Activated T-cell treated with anti-CD3 and anti-CD28 coated beads for 48 hours (primary cell): Measurements from ENCODE around the gene CNTNAP5.

Source experiments
- DNase-seq: peaks from one replicate; pipeline ENCODE4 v3.0.0-alpha.2; 2020; ENCODE audit warnings: low read depth

CNTNAP5 gene

DNA sequence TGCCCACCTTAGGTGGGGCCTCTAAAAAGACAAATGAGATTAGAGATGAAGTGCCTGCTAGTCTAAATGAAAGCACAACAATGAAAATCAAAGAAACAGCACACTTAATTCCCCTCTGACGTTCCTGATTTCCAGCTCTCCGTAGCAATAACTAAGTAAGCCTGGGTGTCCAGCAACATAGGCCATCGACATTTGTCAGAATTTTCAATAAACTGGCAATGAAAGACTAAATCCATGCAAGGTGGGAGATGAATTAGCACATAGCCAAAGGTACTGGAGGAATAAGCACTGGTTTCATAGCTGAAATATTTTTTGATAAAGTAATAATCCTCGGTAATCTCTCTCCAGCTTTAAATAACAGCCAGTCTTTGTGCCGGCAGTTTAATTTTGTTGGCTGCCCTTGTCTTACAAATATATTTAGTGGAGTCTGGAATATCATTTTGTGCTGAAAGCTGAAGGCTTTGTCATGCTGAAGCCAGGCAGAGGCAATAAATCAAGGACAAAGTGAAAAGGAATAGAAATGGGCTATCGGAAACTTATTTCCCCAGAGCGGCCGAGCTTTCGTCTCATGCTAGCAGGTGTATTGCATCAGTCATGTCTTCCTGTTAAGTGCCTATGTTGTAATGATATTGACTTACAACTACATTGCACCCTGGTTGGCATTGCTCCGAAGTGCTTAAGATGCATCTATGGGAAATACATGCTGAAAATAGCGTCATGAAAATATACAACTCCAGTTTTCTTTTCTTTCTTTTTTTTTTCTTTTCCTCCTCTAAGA, 790.1 kb downstream of the CNTNAP5 start:
- no peak for DNase-seq

DNA sequence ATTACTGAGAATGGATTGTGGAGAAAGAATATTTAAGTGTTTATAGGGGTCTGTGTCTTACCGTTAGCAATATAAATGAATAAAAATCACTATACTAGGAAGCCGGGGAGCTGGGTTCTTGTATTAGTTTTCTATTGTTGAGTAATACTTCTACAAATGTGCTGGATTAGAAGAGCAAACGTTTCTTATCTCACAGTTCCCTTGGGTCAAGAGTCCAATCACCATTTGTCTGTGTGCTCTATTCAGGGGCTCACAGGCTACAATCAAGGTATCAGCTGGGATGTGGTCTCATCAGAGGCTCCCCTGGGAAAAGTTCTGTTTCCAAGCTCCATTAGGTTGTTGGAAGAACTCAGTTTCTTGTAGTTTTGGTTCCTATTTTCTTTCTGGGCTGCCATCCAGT, 790.9 kb downstream of the CNTNAP5 start:
- no peak for DNase-seq

DNA sequence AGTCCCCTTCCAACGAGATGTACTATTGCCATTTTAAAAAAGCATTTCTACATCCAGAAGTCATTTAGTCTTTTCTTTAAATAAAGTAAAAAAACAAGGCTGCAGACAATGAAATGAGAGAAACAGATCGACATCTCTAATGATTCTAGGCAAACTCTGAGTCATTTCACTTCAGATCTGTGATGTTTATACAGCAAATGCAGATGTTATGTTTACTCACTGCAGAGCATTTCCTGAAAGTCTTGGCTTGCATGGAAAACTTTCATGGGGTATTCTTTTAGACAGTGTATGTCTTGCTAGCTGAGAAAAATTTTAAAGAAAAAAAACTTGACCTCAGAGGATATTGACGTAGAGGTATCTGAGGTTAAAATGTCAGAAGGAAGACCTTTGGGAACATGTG, 797.4 kb downstream of the CNTNAP5 start:
- no peak for DNase-seq

DNA sequence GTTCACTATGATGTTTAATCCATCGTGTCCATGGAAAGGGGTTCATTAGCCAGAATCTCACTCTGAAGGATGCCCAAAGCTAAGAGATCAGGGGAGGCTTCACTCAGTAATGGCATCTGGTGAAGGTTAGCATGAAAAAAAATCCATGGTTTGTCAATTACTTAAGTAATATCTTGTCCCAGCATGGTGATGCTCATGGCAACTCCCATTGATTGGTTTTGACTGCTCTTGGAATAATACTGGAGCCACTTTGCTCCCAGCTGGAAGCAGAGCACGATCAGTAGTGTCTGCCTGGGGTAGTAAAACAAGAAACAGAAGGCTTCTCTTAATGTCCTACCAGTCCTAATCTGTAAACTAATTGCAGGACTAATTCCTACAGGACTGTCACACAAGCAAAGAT, 799.4 kb downstream of the CNTNAP5 start:
- DNase-seq: no peak

DNA sequence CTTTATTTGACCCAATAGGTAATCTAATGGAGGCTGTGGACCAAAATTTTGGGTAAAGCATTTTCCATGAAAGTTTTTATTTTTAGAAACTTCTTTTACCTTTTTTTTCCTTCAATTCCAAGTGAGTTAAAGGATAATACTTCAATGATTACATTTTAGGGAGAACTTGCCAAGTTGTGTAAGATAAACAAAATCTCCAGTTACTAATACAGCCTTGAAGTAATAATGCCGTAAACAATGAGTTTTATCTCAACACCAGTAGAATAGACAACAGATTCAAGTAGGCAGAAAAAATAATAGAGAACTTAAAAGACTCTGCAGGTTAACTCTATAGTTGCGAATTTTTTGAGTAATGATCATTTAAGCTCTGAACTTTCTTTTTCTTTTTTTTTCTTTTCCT, 807.4 kb downstream of the CNTNAP5 start:
- DNase-seq: no peak

DNA sequence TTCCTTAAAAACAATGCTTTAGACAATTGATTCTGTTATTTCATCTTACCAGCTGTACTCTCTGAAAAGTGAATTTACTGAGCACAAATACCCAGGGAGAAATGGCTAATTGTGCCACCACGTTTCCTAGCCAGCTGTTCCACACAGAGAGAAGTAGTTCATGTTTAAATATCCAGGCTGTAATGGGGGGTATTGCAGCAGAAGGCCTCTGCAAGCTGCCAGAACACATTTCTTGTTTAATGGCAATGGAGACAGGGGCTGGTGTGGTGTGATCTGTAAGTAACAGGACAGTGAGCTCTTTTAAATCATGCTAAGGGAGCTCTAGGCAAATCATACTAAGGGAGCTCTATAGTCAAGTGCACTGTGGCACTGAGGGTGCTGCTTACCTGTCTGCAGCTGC, 809.2 kb downstream of the CNTNAP5 start:
- no peak for DNase-seq

DNA sequence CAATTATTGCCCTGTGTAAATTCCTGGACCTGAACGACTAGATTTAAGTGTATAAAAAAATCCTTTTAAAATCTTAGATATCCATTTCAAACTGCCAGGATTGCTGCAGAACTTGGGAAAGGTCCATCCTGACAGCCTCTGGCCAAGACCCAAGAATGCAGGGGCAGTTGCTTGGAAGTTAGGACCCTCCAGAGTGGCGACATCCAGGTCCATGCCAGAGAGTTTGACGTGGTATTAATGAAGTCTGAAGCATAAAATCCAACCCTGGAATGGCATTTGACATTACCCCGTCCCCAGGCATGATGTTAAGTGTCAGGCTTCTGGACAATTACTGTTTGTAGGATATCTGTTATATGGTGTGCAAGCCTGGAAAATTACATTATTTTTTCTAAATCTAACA, 810.2 kb downstream of the CNTNAP5 start:
- DNase-seq: no peak

DNA sequence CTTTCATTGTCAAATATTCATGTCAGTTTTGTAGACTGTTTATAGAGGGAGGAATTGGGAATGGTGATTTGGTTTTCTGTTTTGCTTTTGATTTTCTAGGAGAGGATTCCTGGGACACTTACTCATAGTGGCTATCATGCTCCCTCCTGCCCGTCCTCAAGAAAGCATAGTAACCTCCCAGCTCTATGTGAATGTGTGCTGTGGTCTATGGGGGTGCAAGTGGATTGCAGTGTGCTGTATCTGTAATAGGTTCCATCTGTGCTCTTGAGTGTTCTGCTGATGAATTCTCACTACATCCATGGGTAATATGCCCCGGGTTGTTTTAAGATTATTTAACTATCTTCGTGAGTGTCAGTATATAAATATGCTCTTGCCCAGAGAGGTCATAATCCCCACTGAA, 811.3 kb downstream of the CNTNAP5 start:
- DNase-seq: no peak

DNA sequence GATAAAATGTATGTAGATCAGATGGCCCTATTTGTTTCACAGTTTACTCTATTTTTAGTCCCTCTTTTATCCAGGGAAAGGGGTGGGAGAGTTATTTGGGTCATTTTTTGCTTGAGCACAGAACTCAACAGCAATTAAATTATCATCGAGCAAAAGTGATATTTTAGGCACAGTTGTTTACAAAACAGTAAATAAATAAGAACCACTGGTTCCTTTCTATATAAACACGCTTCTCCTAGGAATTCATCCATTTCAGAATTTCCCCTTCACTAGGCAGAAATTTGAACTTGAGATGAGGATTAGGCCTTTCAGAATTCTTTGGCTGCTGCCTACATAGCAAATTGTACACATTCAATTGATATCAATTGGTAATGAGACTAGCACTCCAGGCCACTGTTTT, 812.4 kb downstream of the CNTNAP5 start:
- no peak for DNase-seq

DNA sequence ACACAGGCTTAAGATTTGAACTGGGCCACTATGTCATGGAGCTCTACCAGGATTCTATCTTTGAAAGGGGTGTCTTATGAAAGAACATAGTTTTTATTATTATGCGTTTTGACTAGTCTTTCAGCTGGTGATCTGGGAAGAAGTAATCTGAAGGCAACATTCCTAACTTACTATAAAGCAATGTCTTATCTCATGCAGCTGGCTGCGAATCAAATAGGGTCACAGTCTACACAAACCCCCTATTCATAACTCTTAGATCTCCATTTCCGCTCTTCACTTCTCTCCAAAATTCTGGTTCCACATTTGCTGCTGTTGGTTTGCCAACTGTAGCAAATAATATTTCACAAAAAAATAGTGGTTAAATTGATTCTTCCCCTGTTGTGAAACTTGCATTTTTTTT, 813.3 kb downstream of the CNTNAP5 start:
- no peak for DNase-seq

DNA sequence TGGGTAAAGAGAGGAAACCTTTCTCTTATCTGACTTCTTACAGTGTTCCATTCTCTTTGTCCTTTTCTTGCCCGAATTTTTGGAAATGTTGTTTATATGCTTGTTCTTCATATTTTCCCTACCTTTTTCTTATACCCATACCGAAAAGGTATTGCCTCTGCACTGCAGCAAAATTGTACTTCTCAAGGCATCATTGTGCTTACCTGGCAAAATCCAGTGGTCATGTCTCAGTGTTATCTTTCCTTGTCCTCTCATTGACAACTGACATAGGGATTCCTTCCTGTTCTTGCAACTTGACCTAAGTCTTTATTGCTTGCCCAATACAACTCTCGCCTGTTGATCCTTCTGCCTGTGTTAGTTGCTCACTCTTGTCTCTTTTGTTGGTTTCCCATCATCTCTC, 842.2 kb downstream of the CNTNAP5 start:
- DNase-seq: no peak

DNA sequence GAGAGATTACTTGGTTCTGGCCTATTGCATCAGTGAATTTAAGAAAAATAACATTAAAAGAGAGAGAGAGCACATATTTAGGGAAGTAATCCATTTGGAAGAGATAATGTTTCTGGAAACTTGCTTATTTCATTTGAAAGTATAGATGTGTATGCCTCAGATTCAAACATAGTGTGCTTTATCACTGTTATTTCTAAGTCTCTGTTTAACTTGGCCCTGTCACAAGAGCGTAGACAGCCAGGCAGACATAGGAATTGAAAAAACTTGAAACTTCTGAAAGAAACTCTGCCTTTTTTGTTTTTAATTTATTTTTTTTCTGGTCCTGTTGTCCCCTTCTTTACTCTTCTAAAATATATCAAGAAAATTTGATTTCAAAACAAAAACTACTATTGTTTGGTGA, 849.1 kb downstream of the CNTNAP5 start:
- no peak for DNase-seq

DNA sequence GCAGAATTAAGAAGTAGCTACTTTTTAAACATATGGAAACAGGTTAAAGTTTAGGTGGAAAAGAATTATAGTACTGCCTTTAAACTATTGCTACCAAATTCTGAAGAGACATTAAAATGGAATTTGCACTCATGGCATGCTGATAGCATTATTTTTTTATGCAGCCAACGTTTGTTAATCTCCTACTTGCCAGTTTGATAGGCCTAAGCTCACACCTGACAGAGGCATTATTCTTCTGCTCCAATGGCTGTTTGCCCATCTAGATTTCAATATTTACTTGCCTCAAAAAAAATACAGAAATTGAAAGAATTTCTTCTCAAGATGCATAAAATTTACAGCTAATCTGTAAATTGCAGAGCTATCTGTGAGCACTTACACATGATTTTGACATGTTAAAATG, 849.6 kb downstream of the CNTNAP5 start:
- DNase-seq: no peak

DNA sequence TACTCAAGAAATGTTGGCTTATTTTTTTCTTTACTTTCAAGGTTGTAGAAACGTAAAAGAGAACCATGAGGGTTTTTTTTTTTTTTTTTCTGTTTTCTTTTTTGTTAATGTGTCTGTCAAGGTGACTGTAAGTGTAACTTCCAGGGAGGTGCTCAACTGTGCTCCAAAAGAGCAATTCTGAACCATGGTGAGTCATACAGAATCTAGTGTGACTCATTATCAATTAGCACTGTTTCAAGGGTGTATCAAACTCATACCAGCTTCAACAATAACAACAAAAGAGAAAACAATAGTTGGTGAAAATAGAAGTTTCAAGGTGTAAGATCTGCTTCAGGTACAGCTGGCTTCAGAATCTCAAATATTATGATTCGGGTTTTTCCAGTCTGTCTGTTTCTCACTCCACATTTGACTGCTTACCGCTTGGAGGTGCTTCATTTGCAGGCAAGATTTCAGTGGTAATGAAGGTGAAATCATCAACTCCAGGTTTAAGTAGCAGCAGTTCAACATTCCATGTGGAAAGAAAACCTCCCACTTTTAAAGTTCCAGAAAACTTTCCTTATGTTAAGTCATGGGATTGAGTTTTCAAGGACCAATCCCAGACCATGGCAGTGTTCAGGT, 850.6 kb downstream of the CNTNAP5 start:
- no peak for DNase-seq

DNA sequence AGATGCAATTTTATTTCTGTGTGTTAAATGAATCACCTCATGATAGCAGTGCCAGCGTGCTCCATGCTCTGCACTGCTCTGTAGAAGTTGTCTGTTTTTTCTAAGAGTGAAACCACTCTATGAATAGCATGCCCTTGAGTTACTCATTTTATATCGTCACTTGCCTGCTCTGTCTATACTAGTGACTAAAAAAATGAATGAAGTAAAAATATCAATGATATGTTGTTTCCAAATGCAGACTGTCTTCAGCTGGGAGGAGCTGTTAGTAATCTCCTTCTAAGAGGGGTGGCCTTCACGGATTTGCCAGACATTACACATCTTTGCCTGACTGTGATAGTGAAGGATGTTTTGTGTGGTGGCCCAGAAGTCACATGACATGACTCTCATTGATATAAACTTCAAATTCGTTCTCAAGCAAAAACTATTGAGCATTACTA, 852.1 kb downstream of the CNTNAP5 start:
- no peak for DNase-seq

DNA sequence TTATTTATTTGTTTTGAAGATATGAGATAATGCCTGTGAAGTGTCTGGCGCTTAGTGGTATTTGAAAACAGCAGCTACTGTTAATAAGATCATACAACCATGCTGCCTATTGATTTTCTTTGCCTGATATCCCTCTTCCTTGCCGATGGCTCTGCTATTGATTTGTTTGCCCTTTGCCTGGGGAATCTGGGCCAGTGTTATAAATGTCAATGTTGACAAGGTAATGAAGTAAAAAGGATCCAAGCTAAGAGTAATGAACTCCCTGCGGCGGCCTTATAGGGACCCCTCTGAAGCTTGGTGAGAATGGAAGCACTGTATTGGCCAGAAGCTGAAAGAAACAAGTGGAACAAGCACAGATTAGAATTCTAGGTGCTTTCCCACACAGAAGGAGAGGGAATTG, 854.6 kb downstream of the CNTNAP5 start:
- no peak for DNase-seq

DNA sequence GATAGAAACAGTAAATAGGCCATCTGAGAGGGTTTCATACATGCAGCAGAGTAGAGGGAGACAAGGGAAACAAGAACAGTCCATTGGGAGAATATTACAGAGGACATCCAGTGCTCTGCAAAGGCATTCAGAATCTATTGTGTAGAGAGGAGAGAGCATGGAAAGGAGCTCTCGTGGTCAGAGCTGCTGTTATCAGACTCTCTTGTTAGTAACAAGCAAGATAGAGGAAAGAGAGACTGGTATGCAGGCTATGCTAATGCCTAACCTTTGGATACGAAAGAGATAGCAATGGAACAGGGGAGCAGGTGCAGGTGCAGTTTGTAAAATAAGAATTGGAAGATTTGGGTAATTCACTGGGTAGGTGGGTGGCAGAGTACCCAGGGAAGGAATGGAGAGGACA, 855.9 kb downstream of the CNTNAP5 start:
- DNase-seq: no peak

DNA sequence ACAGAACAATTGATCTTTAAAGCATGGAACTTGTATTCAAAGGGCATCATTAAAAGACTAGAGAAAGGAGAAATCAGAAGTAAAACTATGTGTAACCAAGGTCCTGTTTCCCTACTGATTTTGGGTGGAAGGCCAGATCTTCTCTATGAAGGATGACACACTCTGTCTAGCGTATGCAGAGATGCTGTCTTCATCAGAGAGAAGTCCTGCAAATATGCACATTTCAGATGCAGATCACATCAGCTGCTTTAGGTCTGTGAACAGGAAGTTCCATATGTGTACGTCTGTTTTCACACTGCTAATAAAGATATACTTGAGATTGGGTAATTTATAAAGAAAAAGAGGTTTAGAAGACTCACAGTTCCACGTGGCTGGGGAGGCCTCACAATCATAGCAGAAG, 857.3 kb downstream of the CNTNAP5 start:
- DNase-seq: no peak

DNA sequence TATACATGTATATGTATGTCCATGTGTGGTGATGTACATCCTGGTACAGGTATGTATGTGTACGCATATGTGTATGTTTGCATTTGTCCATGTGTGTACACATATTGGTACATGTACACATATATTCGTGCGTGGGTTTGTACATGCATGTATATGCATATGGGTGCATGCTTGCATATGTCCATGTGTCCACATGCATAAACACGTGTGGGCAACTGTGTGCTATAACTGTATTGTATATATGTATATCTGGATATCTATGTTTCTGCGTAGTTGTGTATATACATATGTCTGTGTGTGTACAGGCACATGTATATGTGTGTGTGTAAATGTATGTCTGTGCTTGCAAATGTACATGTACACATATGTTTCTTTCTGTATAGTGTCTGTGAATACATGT, 858.5 kb downstream of the CNTNAP5 start:
- no peak for DNase-seq

DNA sequence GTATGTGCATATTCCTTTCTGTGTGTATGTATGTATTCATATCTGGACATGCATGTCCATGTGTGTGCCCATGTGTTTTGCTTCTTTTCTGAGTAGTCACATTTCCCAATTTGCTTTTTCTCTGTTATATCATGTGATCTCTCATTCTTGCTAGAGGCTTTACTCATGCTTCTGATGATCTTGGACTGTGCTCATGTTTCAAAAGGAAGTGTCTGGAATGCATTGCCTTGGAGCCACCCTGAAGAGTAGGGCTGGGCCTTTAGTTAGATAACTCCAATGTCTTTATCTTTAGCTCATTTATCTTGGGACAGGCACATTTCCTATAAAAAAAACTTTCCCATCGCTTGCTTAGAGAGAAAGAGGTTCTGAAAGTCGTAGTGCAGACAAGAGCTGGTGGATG, 859.2 kb downstream of the CNTNAP5 start:
- DNase-seq: no peak

DNA sequence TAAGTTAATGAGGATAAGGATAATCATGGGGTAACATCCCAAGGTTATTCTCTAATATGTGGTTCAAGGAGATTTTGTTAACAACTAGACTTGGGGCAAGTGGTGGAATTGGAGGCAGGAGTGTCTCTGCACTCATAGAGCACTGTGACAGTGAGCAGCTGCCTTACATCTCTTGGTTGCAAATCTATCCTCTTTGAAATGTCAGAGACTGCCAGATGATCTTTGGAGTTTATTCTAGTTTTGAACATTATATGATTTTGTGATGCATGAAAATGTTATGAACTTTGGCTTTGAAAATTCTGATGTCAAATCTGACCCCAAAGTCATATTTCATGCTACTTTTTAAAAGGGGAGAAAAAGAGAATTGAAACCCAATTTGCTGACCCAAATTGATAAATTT, 861.1 kb downstream of the CNTNAP5 start:
- DNase-seq: no peak

DNA sequence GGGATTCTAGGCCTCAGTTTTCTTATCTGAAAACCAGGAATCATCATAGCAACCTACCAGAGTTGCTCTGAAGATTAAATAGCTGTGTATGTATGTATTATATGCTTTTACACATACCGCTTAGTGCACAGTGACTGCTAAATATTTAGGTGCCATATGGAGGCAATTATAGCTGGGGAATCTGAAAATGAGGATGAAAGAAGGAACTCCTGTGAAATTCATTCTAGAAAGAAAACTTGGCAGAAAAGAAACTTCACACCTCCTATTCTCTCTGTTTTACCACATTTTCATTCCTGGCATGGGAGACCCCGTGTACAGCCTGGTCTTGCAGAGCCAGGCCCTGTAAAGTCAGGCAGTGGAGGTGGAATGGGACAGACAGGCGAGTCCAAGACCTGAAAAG, 862.4 kb downstream of the CNTNAP5 start:
- DNase-seq: no peak

DNA sequence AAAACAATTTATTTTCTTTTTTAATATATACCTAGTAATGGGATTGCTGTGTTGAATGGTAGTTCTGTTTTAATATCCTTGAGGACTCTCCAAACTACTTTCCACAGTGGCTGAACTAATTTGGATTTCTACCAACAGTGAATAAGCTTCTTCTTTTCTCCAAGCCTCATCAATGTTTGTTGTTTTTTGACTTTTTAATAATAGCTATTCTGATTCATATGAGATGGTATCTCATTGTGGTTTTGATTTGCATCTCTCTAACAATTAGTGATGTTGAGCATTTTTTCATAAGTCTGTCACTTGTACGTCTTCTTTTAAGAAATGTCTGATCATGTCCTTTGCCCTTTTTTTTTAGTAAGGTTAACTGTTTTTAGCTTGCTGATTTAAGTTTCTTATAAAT, 863.3 kb downstream of the CNTNAP5 start:
- DNase-seq: no peak

DNA sequence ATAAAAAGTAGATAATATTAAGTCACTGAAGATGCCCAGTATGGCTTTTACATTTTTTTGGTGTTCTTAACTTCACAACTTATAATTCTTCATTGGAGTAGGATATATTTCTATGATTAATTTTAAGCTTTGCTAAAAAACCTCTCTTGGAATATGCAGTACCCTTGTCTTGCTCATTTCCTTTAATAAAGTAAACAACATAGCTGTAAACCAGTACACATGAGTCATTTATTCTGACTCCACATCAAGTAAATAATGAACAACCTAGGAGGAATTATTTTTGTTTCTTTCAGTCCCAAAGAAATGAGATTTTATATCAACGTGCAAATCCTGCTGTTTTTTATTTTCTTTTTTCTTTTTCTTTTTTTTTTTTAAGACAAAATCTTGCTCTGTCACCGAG, 869.1 kb downstream of the CNTNAP5 start:
- no peak for DNase-seq
